HepG2 (cell line): ENCODE data around the gene FAM240A.

ENCODE experiments used
- CCAR2 ChIP-seq: fragments of 200-400 bp; formaldehyde crosslinking; optimal IDR thresholded peaks from 2 replicates; pipeline ENCODE3; 2018; ENCODE audit warnings: low read depth, mild to moderate bottlenecking, low read length, moderate library complexity
- HBP1 ChIP-seq: IDR thresholded peaks from 2 replicates; pipeline ENCODE4 v1.6.1; 2016; ENCODE audit warnings: low read depth, control low read depth
- ZNF609 ChIP-seq: sonication (generic); formaldehyde crosslinking; IDR thresholded peaks from 2 replicates; pipeline ENCODE4 v1.4.0; 2020; ENCODE audit warnings: mild to moderate bottlenecking, missing genetic modification reagents, borderline replicate concordance

GRCh38 chr3:46580675-46581074 lies 31.6 kb upstream of the FAM240A start:
- no peak for TF ChIP-seq ZNF609 (CRISPR knock-in tag)
- no peak for TF ChIP-seq HBP1
- TF ChIP-seq CCAR2, result no peak
